B cell (primary cell): Measurements from ENCODE around the gene PYCARD. TPM values are rescaled to one million over a fixed set of nuclear protein-coding genes. Genes with fewer than 3 reads are reported as not detected.

Experiments
- ATAC-seq: fragments of 200-7000 bp; cut with Tn5 transposase; one replicate; pipeline ENCODE4 v1.10.0; 2021; ENCODE audit warnings: low read depth, mild to moderate bottlenecking, moderate number of reproducible peaks, moderate library complexity
- CTCF ChIA-PET: fragments of 350-600 bp; sonication (Branson Sonifier 250); formaldehyde crosslinking; loops from one replicate; lab custom pipeline; 2021; ENCODE audit warnings: antibody characterized with exemption, inconsistent platforms; lab: Charles Lee
- POLR2A ChIA-PET: fragments of 350-600 bp; sonication (Branson Sonifier 250); formaldehyde crosslinking; loops from one replicate; lab custom pipeline; 2021; ENCODE audit warnings: antibody characterized with exemption; lab: Charles Lee
- DNase-seq: peaks from one replicate; pipeline ENCODE4 v3.0.0; 2013
- H2AFZ ChIP-seq: 2 replicates; pipeline ENCODE4 v1.6.1; 2012; ENCODE audit warnings: mild to moderate bottlenecking, low read depth, low read length; ENCODE audit not compliant: insufficient read depth, poor library complexity, severe bottlenecking
- H3K27ac ChIP-seq, 2 donors: 1 replicate in 1 of 2; 2 replicates in 1 of 2; pipeline ENCODE4 v1.5.1; 2012 to 2013; ENCODE audit warnings: low read length in 2 of 2, mild to moderate bottlenecking in 2 of 2, moderate library complexity in 1 of 2
- H3K27me3 ChIP-seq, 4 experiments: fragments of 200-600 bp in 1 of 4; sonication (generic) in 1 of 4; replicated peaks in 1 of 4; 1 replicate in 2 of 4; 2 replicates in 2 of 4; pipeline versions ENCODE4 v1.6.1 to v1.7.0; 2013 to 2016; ENCODE audit warnings: low read length in 3 of 4, mild to moderate bottlenecking in 2 of 4, mixed read lengths in 1 of 4, moderate library complexity in 1 of 4; ENCODE audit not compliant: insufficient read depth in 4 of 4, control insufficient read depth in 3 of 4; ENCODE audit errors: control extremely low read depth in 1 of 4
- H3K36me3 ChIP-seq, 2 experiments: replicated peaks in 1 of 2; 1 replicate in 1 of 2; 2 replicates in 1 of 2; pipeline versions ENCODE4 v1.6.1 to v1.7.1; 2013; ENCODE audit warnings: low read length in 1 of 2; ENCODE audit not compliant: insufficient read depth in 2 of 2, control insufficient read depth in 1 of 2; ENCODE audit errors: control extremely low read depth in 1 of 2, extremely low read depth in 1 of 2
- H3K4me1 ChIP-seq, 2 donors: fragments of 200-600 bp in 1 of 2; sonication (generic) in 1 of 2; 1 replicate in 1 of 2; 2 replicates in 1 of 2; pipeline versions ENCODE4 v1.5.1 to v1.6.1; 2013 to 2017; ENCODE audit warnings: low read length in 2 of 2; ENCODE audit not compliant: control insufficient read depth in 2 of 2, insufficient read depth in 2 of 2
- H3K4me2 ChIP-seq: replicated peaks from 2 replicates; pipeline ENCODE3; 2012; ENCODE audit warnings: mild to moderate bottlenecking, low read depth, low read length; ENCODE audit not compliant: poor library complexity, severe bottlenecking
- H3K4me3 ChIP-seq, 5 experiments: fragments of 200-600 bp in 1 of 5; sonication (generic) in 1 of 5; 1 replicate in 3 of 5; 2 replicates in 2 of 5; pipeline versions ENCODE4 v1.5.1 to v1.7.0; 2011 to 2016; ENCODE audit warnings: low read length in 4 of 5, mild to moderate bottlenecking in 4 of 5, low read depth in 2 of 5, control low read depth in 1 of 5, moderate library complexity in 1 of 5; ENCODE audit not compliant: insufficient read depth in 1 of 5; ENCODE audit errors: control extremely low read depth in 1 of 5, extremely low read depth in 1 of 5
- H3K79me2 ChIP-seq: fragments of 200-600 bp; sonication (generic); one replicate; pipeline ENCODE4 v1.6.0; 2016; ENCODE audit warnings: low read length; ENCODE audit not compliant: control insufficient read depth, insufficient read depth
- H3K9ac ChIP-seq: fragments of 200-600 bp; sonication (generic); 2 replicates; pipeline ENCODE4 v1.6.1; 2017; ENCODE audit warnings: mild to moderate bottlenecking, low read length, moderate library complexity
- H3K9me3 ChIP-seq, 3 donors: one replicate each; pipeline versions ENCODE4 v1.6.1 to v1.7.1; 2013; ENCODE audit warnings: low read length in 2 of 3; ENCODE audit not compliant: control insufficient read depth in 2 of 3, insufficient read depth in 1 of 3; ENCODE audit errors: control extremely low read depth in 1 of 3
- H4K20me1 ChIP-seq: 2 replicates; pipeline ENCODE4 v1.6.0; 2012; ENCODE audit warnings: mild to moderate bottlenecking, low read length; ENCODE audit not compliant: insufficient read depth, control insufficient read depth, poor library complexity, severe bottlenecking
- H3K27ac Mint-ChIP-seq: one replicate; pipeline ENCODE4 v1.8.0; 2021; ENCODE audit warnings: mixed read lengths
- H3K27me3 Mint-ChIP-seq: one replicate; pipeline ENCODE4 v1.8.0; 2021; ENCODE audit warnings: mixed read lengths
- H3K4me1 Mint-ChIP-seq: one replicate; pipeline ENCODE4 v1.8.0; 2021; ENCODE audit warnings: mixed read lengths
- H3K4me3 Mint-ChIP-seq: one replicate; pipeline ENCODE4 v1.8.0; 2021; ENCODE audit warnings: mixed read lengths
- H3K9me3 Mint-ChIP-seq: one replicate; pipeline ENCODE4 v1.8.0; 2022; ENCODE audit warnings: mixed read lengths; ENCODE audit not compliant: insufficient read depth
- EZH2 ChIP-seq: IDR thresholded peaks from 2 replicates; pipeline ENCODE4 v1.6.1; 2012; ENCODE audit warnings: borderline replicate concordance, low read depth, mild to moderate bottlenecking, moderate library complexity, low read length; ENCODE audit not compliant: insufficient read depth, poor library complexity, severe bottlenecking
- WGBS: methylation state at CpG from one replicate; pipeline ENCODE4 v1.1.5; 2013; ENCODE audit warnings: missing lambda C conversion rate; ENCODE audit not compliant: insufficient coverage; 5-methylcytosine and 5-hydroxymethylcytosine counted together
- intact Hi-C: fragments of 100-400 bp; cut with micrococcal nuclease; formaldehyde crosslinking; loops from one replicate; pipeline ENCODE4 v1.10.0; 2022
- polyA plus RNA-seq: library from polyadenylated mRNA; depleted of rRNA; stranded (reverse); fragments of >200 nt; gene quantifications from 2 replicates; pipeline ENCODE4 v1.2.3, GENCODE V29; 2012
- total RNA-seq, 2 donors: library from RNA; stranded (reverse); fragments of 120-200 nt in 1 of 2; gene quantifications; 1 replicate in 1 of 2; 2 replicates in 1 of 2; pipeline versions ENCODE4 v1.2.3 to v1.2.4, GENCODE V29; 2013 to 2022
- TF ChIP-seq, protein P1 (sequence below): fragments of 200-600 bp; IDR thresholded peaks from one replicate; pipeline ENCODE4 v1.8.0; 2022; ENCODE audit warnings: antibody characterized with exemption, mild to moderate bottlenecking

PYCARD gene
- total and polyA plus RNA-seq, 2 donors (not counting 1 experiment from before 2014, with no cell fraction given): 35.7 to 72.0 TPM

DNA sequence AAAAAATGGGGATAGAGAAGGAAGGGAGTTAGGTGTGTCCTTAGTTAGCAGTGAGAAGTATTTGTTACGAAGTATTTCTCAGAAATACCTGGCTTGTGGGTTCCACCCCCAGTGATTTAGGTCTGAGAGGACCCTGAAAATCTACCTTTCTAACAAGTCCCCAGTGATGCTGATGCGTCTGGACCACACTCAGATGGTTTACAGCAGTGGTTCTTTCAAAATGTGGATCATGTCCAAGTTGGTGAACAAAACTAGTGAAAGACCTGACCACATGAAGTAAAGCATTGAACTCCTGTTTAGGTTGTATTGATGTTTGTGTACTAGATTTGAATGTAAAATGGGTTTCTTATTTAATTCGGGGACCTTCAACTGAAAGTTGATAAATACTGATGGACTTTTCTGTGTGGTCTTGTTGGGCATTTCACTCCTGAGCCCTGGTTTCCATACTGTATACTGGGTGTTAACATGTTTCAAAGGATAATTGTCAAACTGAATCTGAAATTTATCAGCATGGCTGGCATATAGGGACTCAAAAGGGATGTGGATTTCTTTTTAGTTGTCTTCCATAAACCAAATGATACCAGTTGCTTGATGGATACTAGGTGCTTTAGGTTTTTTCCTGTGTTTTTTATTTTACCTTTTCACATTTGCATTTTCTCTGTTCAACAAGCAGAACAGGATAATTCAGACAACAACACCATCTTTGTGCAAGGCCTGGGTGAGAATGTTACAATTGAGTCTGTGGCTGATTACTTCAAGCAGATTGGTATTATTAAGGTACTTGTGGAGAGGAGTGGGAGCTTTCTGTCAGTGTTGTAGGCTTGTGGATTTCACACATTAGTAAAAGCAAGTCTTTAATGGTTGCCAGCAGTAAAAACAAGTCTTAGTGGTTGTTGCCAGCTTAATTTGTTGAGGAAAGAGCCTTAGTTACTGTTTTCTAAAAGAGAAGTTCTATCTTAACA lies 13.8 kb downstream of the PYCARD start:
- peaks cover 52% of the 10 kb centered on the region for H3K79me2 ChIP-seq
- Mint-ChIP-seq H3K4me3 (no peak overlapping the region), H3K4me1 (peaks cover 44% of the 10 kb centered on the region), H3K27me3 (no peaks in the 10 kb centered on the region), H3K9me3 (no peaks in the 10 kb centered on the region), H3K27ac (no peak overlapping the region)
- H3K27ac ChIP-seq: no peak overlapping the region
- H4K20me1 ChIP-seq: peaks cover 97% of the 10 kb centered on the region
- H3K27me3 ChIP-seq: no peaks in the 10 kb centered on the region
- peaks cover 8 to 97% of the 10 kb centered on the region in 2 experiments for H3K36me3 ChIP-seq
- intact Hi-C loops: loop anchor here (10.0 kb wide), 2 partner anchors 84 to 686 kb away; partner anchors contain the start of genes BCKDK and ZNF267
- DNase-seq (no peak), ATAC-seq (no peak)
- POLR2A ChIA-PET: interaction anchor here (1.4 kb wide), 1 partner anchor 11 kb away, joined by 5 read pairs; no protein-coding TSS in a partner anchor
- no peak overlapping the region for H3K4me2 ChIP-seq
- H3K9me3 ChIP-seq: no peaks in the 10 kb centered on the region
- H3K4me1 ChIP-seq: peaks cover 0 to 5% of the 10 kb centered on the region in 2 donors
- no peak overlapping the region for H2AFZ ChIP-seq
- CTCF ChIA-PET: interaction anchor here (0.5 kb wide), 1 partner anchor 36 kb away, joined by 5 read pairs; no protein-coding TSS in a partner anchor
- WGBS: 100% methylated on average over 1 of the region's 3 CpGs
- no peak for TF ChIP-seq EZH2
- TF ChIP-seq, protein P1, sequence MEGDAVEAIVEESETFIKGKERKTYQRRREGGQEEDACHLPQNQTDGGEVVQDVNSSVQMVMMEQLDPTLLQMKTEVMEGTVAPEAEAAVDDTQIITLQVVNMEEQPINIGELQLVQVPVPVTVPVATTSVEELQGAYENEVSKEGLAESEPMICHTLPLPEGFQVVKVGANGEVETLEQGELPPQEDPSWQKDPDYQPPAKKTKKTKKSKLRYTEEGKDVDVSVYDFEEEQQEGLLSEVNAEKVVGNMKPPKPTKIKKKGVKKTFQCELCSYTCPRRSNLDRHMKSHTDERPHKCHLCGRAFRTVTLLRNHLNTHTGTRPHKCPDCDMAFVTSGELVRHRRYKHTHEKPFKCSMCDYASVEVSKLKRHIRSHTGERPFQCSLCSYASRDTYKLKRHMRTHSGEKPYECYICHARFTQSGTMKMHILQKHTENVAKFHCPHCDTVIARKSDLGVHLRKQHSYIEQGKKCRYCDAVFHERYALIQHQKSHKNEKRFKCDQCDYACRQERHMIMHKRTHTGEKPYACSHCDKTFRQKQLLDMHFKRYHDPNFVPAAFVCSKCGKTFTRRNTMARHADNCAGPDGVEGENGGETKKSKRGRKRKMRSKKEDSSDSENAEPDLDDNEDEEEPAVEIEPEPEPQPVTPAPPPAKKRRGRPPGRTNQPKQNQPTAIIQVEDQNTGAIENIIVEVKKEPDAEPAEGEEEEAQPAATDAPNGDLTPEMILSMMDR: no peak
- no peak overlapping the region for H3K9ac ChIP-seq
- H3K4me3 ChIP-seq: no peak overlapping the region
